ENCODE data around the gene SDC4.

- no peak for TF ChIP-seq POLR2AphosphoS5 (IDR thresholded peaks at IDR 0.05; ENCODE audit: low read depth, low read length)
- no peak for TF ChIP-seq POLR2A (IDR thresholded peaks at IDR 0.05; ENCODE audit: low read depth, low read length)
Observed at GRCh38 chr20:45374966-45375365, 26.7 kb upstream of the SDC4 start.
